H7 (cell line): ENCODE measurements around the gene EXOC4. TPM values are rescaled to one million over a fixed set of nuclear protein-coding genes. Genes with fewer than 3 reads are reported as not detected.

Experiments used
- DNase-seq: peaks from one replicate; pipeline ENCODE4 v3.0.0; 2012
- H3K27me3 ChIP-seq: 2 replicates; pipeline ENCODE4 v1.6.0; 2011; ENCODE audit warnings: mild to moderate bottlenecking, low read length; ENCODE audit not compliant: control insufficient read depth, insufficient read depth
- H3K36me3 ChIP-seq: replicated peaks from 2 replicates; pipeline ENCODE4 v1.5.1; 2011; ENCODE audit warnings: low read length; ENCODE audit not compliant: control insufficient read depth, insufficient read depth
- H3K4me3 ChIP-seq: 2 replicates; pipeline ENCODE4 v1.5.1; 2011; ENCODE audit warnings: low read depth, mild to moderate bottlenecking, control low read depth, low read length, moderate library complexity; ENCODE audit not compliant: insufficient read depth
- total RNA-seq: library from RNA; depleted of rRNA; stranded (reverse); fragments of >200 nt; shearing (Covaris generic); gene quantifications from 2 replicates; pipeline ENCODE4 v1.2.3, GENCODE V29; 2014

EXOC4 gene
- total RNA-seq, 1 experiment from 2014 or later, result 44.8 TPM

GRCh38 chr7:133923974-133924373, 671.1 kb downstream of the EXOC4 start:
- Histone ChIP-seq H3K4me3 (no peak overlapping the region), H3K27me3 (no peaks in the 10 kb centered on the region), H3K36me3 (no peaks in the 10 kb centered on the region)
- DNase-seq, result no peak

- Histone ChIP-seq H3K27me3 (no peaks in the 10 kb centered on the region), H3K36me3 (no peaks in the 10 kb centered on the region), H3K4me3 (no peak overlapping the region)
- no peak for DNase-seq
Measured at GRCh38 chr7:133931053-133931452, 678.2 kb downstream of the EXOC4 start.

GRCh38 chr7:133932591-133932990, 679.7 kb downstream of the EXOC4 start:
- no peaks in the 10 kb centered on the region for H3K36me3 ChIP-seq
- no peaks in the 10 kb centered on the region for H3K27me3 ChIP-seq
- no peak overlapping the region for H3K4me3 ChIP-seq
- DNase-seq, result no peak

DNA sequence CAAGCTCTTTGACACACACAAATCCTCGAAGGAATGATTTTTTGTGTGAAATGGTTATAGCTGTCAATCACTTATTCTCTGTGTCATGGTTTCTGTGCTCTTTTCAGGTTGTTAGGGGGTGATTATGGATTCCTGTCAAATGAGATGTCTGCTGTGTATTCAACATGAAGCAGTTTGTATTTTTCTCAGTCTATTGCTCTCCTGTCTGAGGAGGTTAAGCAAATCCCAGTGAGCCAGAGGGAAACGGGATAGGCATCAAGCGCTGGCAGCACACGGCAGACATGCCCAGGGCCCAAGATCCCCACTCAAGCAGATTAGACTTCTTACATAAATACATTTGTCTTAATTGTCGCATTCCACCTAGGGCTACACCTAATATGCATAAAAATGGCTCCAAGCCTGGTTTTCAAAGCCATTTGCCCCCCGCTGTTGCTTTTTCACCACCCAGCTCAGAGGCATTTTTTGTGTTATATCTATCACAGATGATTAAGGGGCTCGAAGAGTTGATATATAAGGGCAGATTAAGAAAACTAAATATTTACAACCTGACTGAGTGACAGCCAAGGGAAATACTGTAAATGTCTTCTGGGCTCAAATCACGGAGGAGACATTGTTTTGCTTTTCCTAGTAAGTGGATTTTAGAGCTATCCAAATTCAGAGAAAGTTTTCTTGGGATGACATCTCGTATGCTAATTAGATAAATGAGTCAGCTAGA, 681.5 kb downstream of the EXOC4 start:
- DNase-seq, result peak; percentile 13
- no peak overlapping the region for H3K4me3 ChIP-seq
- no peaks in the 10 kb centered on the region for H3K27me3 ChIP-seq
- no peaks in the 10 kb centered on the region for H3K36me3 ChIP-seq

DNA sequence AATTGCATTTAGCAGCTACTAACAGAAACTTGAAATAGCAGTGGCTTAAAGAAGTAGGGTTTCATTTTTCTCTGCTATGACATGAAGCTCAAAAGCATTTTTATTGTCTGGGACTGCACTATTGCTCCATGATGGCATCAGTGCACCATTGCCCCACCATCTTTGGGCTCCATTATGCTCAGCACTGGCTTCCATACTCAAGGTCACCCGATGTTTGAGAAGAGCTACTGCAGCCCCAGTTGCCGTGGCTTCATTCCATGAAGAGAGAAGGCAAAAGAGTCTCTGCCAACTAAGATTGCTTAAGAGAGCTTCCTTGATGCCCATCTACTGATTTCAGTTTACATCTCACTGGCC, 682.1 kb downstream of the EXOC4 start:
- Histone ChIP-seq H3K27me3 (no peaks in the 10 kb centered on the region), H3K36me3 (no peaks in the 10 kb centered on the region), H3K4me3 (no peak overlapping the region)
- DNase-seq, result no peak

- Histone ChIP-seq H3K36me3 (no peaks in the 10 kb centered on the region), H3K27me3 (no peaks in the 10 kb centered on the region), H3K4me3 (no peak overlapping the region)
- DNase-seq, result no peak
Measured at GRCh38 chr7:133936074-133936473, 683.2 kb downstream of the EXOC4 start.

GRCh38 chr7:133937786-133938185, 684.9 kb downstream of the EXOC4 start:
- Histone ChIP-seq H3K4me3 (no peak overlapping the region), H3K27me3 (no peaks in the 10 kb centered on the region), H3K36me3 (no peaks in the 10 kb centered on the region)
- no peak for DNase-seq

DNA sequence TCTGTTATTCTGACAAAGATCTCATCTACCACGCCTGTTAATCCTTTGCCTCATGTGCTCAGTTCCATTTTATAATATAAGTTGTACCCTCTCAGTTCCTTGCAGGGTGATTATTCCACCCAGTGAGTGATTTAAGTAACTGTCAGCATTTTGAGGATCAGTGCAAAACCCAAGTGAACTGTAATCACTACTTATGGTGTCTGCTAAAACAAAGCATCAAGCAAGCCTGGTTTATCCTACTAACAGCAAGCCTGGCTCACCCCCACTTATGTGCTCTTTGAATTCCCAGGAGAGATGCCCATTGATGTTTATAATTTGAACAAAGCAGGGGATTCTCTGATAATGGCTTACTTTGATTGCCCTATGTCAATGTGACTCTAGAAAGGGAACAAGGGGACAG, 687.5 kb downstream of the EXOC4 start:
- Histone ChIP-seq H3K36me3 (no peaks in the 10 kb centered on the region), H3K27me3 (no peaks in the 10 kb centered on the region), H3K4me3 (no peak overlapping the region)
- no peak for DNase-seq

DNA sequence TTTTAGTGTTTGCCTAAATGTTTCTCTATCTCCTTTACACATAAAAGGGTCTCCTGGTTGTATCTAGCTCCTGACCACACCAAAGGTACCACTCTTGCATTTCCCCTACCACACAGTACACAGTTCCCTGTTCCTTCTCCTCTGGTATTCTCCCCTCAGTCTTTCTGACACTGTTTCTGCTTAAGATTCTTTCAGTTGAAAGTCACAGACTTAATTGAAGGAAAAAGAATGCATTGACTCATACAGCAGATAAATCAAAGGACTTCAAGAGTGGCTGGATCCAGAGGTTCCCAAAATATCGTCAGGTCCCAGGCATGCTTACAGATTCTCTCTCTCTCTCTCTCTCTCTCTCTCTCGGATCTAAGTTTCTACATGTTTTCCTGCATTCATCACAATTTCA, 688.6 kb downstream of the EXOC4 start:
- no peak for DNase-seq
- no peak overlapping the region for H3K4me3 ChIP-seq
- no peaks in the 10 kb centered on the region for H3K27me3 ChIP-seq
- H3K36me3 ChIP-seq, result no peaks in the 10 kb centered on the region

DNA sequence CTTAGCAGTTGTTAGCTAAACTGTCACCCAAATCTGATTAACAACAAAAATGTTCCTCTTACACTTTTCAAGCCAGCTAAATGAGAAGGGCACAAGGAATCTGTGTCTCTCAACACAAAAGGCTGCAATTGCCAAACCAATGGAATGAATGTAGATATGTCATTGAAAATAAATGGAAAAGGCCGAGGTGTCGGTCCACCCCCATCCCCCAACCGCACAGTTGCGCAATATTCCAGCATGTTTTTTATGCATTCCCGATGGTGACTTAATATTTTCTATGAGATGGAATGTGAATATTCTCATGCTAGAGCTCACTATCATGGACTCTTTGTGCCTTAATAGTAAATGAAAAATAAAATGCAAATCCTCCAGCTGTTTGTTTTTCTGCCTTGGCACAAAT, 692.6 kb downstream of the EXOC4 start:
- Histone ChIP-seq H3K27me3 (no peaks in the 10 kb centered on the region), H3K4me3 (no peak overlapping the region), H3K36me3 (no peaks in the 10 kb centered on the region)
- DNase-seq, result no peak

DNA sequence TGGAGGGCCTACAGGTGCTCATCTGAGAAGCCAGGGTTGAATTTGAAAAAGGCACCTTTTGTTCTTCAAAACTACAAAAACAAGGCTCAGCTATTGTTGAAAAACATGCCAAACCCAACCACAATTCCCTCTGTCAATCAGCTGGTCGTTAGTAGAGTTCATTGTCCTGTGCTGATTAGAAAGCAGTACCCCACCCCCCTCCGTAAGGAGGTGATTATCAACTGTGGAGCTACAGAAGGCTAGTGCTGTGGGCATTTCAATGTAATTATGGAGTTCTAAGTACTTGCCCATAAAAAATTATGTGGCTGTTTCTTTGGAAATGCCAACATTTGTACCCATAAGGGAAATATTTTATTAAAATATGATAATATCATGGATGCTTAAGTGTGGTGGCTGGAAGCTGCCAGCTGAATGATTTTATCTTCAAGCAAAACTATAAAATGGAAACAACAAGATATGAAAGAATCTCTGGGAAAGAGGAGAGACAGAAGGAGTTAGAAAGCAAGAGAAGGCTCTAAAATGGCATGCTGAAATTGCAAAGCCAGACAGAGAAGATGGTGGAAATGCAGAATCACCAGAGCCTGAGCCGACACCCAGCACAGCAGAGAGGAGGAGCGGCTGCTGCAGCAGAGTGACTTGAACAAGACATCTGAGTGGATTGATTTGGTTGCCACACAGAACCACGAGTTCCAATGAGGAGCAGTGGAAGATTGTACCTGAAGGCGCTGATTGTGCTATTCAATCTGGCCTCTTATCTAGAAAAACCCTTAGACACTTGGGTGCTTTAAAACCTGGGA, 694.8 kb downstream of the EXOC4 start:
- no peak for DNase-seq
- no peaks in the 10 kb centered on the region for H3K36me3 ChIP-seq

DNA sequence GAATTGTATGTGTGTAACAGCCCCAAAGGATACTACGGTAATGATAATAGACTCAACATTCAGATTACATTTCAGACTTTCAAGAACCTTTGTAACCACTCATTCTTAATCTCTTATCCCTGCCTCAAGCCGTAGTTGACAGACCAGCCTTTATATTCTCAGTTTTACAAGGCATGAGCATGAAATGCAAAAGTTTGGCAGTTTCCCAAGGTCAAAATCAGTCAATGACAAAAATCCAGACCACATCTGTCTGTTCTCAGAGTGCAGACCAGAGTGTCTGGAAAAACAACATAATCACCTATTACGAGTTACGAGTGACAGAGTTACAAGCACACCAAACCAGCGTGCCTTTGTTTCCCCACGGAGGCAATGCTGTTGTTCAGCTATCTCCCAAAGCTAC, 695.7 kb downstream of the EXOC4 start:
- Histone ChIP-seq H3K4me3 (no peak overlapping the region), H3K27me3 (no peaks in the 10 kb centered on the region), H3K36me3 (no peaks in the 10 kb centered on the region)
- DNase-seq, result no peak

More for the DNA sequence above, 694.8 kb downstream of the EXOC4 start:
- H3K27me3 ChIP-seq, result no peaks in the 10 kb centered on the region
- H3K4me3 ChIP-seq, result no peak overlapping the region

- DNase-seq, result peak; percentile 36
- H3K27me3 ChIP-seq, result no peaks in the 10 kb centered on the region
- no peak overlapping the region for H3K4me3 ChIP-seq
- no peaks in the 10 kb centered on the region for H3K36me3 ChIP-seq
Measured at GRCh38 chr7:133950855-133951254, 698.0 kb downstream of the EXOC4 start.

DNA sequence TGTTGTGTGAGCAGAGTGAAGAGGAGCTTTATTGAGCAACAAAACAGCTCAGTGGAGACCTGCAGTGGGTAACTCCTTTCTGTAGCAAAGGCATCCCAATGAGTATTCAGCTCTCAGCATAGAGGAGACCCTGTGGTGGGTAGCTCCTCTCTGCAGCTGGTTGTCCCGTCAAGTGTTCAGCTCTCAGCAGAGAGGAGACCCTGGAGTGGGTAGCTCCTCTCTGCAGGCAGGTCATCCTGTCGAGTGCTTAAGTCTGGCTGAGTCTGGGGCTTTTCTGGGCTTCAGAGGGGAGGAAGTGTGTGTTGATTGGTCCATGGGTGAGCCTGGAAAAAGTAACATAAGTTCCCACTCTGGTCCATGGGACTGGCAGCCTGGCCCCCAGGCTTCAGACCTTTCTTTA, 702.3 kb downstream of the EXOC4 start:
- H3K27me3 ChIP-seq, result no peaks in the 10 kb centered on the region
- no peaks in the 10 kb centered on the region for H3K36me3 ChIP-seq
- no peak overlapping the region for H3K4me3 ChIP-seq
- DNase-seq, result no peak

DNA sequence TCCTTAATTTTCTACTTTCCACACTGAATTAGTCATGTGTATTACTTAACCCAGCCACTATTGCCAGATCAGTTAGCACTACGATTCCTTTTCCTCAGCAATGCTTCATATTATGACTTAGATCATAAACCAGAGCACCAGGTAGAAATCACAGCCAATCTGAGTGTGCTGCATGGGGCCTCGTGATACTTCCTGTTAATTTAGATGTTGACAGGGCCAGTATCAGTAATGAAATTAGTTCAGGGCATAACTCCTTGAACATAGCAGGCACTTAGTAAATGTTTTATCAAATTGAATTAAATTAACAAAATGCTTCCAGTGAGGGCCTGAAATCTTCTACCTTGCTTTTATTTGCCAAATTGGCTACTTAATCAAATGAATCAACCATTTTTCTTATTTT, 705.0 kb downstream of the EXOC4 start:
- H3K4me3 ChIP-seq, result no peak overlapping the region
- H3K36me3 ChIP-seq, result no peaks in the 10 kb centered on the region
- DNase-seq, result no peak
- no peaks in the 10 kb centered on the region for H3K27me3 ChIP-seq
